Esophagus squamous epithelium (tissue), 4 donors: ENCODE data around the gene IDH3B.

Source experiments
- CTCF ChIP-seq, 6 experiments: fragments of 450-650 bp in 4 of 6; fragments of 200-600 bp in 2 of 6; sonication (generic) in 2 of 6; IDR thresholded peaks; one replicate each; pipeline ENCODE4 v1.5.1; 2016 to 2019; ENCODE audit warnings: antibody characterized with exemption in 6 of 6, mild to moderate bottlenecking in 4 of 6, moderate library complexity in 4 of 6
- POLR2A ChIP-seq, 4 donors: fragments of 450-650 bp; IDR thresholded peaks; one replicate each; pipeline ENCODE4 v1.6.1; 2017; ENCODE audit warnings: antibody characterized with exemption in 4 of 4, mild to moderate bottlenecking in 4 of 4, moderate library complexity in 3 of 4

GRCh38 chr20:2699775-2700413 lies 35.9 kb upstream of the IDH3B start:
- TF ChIP-seq POLR2A (IDR thresholded peaks at IDR 0.05): no peak
- TF ChIP-seq CTCF (IDR thresholded peaks at IDR 0.05): no peak
